GM12878 (cell line): ENCODE measurements around the gene KRT31. TPM values are rescaled to one million over a fixed set of nuclear protein-coding genes. Genes with fewer than 3 reads are reported as not detected.
A peak's percentile ranks its signal among the peaks of the same experiment; 100 is the strongest.

Experiments used
- ATAC-seq: fragments of 200-7000 bp; cut with Tn5 transposase; 3 replicates; pipeline ENCODE4 v1.9.1; 2020; ENCODE audit warnings: mild to moderate bottlenecking, moderate library complexity
- BruUV-seq: library from RNA; stranded (reverse); fragments of 400-500 nt; replicated peaks from 2 replicates; lab custom pipeline; 2021; lab: Mats Ljungman, UMichigan
- CTCF ChIA-PET: fragments of 300-600 bp; sonication (Branson Sonifier 250); formaldehyde crosslinking; extraction: SDS; loops from one replicate; lab custom pipeline; 2021; ENCODE audit warnings: inconsistent platforms; lab: Yijun Ruan, JAX
- POLR2A ChIA-PET: fragments of 350-600 bp; formaldehyde crosslinking; extraction: SDS; loops from one replicate; lab custom pipeline; 2021; ENCODE audit warnings: inconsistent platforms; lab: Charles Lee
- RAD21 ChIA-PET: fragments of 300-600 bp; sonication (Branson Sonifier 250); formaldehyde crosslinking; loops from one replicate; lab custom pipeline; 2023; ENCODE audit warnings: antibody characterized with exemption; ENCODE audit not compliant: unreplicated experiment; lab: Charles Lee
- SMC1A ChIA-PET: fragments of 300-600 bp; sonication (Branson Sonifier 250); formaldehyde crosslinking; loops from one replicate; lab custom pipeline; 2023; ENCODE audit not compliant: unreplicated experiment, uncharacterized antibody; lab: Charles Lee
- DNase-seq: peaks from one replicate; pipeline ENCODE4 v3.0.0-alpha.2; 2011; ENCODE audit warnings: low read depth, low spot score
- FAIRE-seq: peaks from 3 replicates; lab custom pipeline; 2011; peaks lifted over from hg19 to GRCh38; lab: Jason Lieb, UNC
- H2AFZ ChIP-seq: 2 replicates; pipeline ENCODE4 v1.6.0; 2011; ENCODE audit warnings: low read depth, low read length, control low read depth; ENCODE audit not compliant: control insufficient read depth
- H3K27ac ChIP-seq: 2 replicates; pipeline ENCODE4 v1.5.1; 2011; ENCODE audit warnings: control low read depth; ENCODE audit not compliant: control insufficient read depth, insufficient read depth
- H3K27me3 ChIP-seq, 2 experiments: replicated peaks in 1 of 2; 2 replicates each; pipeline versions ENCODE4 v1.6.0 to v1.6.1; 2011; ENCODE audit warnings: low read length in 1 of 2; ENCODE audit not compliant: control insufficient read depth in 2 of 2, insufficient read depth in 2 of 2
- H3K36me3 ChIP-seq, 2 experiments: 2 replicates each; pipeline ENCODE4 v1.5.1; 2011; ENCODE audit warnings: low read length in 1 of 2; ENCODE audit not compliant: control insufficient read depth in 2 of 2, insufficient read depth in 2 of 2
- H3K4me1 ChIP-seq: 2 replicates; pipeline ENCODE4 v1.6.1; 2011; ENCODE audit warnings: mild to moderate bottlenecking, low read length, moderate library complexity, mixed read lengths; ENCODE audit not compliant: control insufficient read depth, insufficient read depth
- H3K4me2 ChIP-seq: 2 replicates; pipeline ENCODE4 v1.6.0; 2011; ENCODE audit warnings: control low read depth; ENCODE audit not compliant: control insufficient read depth, insufficient read depth
- H3K4me3 ChIP-seq: fragments of 200-600 bp; sonication (generic); 2 replicates; pipeline ENCODE4 v1.5.1; 2016
- H3K79me2 ChIP-seq: 2 replicates; pipeline ENCODE4 v1.6.0; 2011; ENCODE audit warnings: low read length; ENCODE audit not compliant: control insufficient read depth, insufficient read depth
- H3K9ac ChIP-seq: 2 replicates; pipeline ENCODE4 v1.8.0; 2011; ENCODE audit warnings: low read length, control low read depth, mixed read lengths; ENCODE audit not compliant: control insufficient read depth, insufficient read depth
- H3K9me3 ChIP-seq: replicated peaks from 3 replicates; pipeline ENCODE4 v1.5.1; 2011; ENCODE audit warnings: mild to moderate bottlenecking, low read length; ENCODE audit not compliant: control insufficient read depth, insufficient read depth
- H4K20me1 ChIP-seq: 2 replicates; pipeline ENCODE4 v1.6.0; 2011; ENCODE audit not compliant: control insufficient read depth, insufficient read depth
- FOXM1 ChIP-seq: IDR thresholded peaks from 2 replicates; pipeline ENCODE4 v1.6.1; 2012; ENCODE audit warnings: low read depth, mild to moderate bottlenecking, inconsistent platforms, low read length, moderate library complexity
- HDGF ChIP-seq: fragments of 450-650 bp; IDR thresholded peaks from 2 replicates; pipeline ENCODE4 v1.6.1; 2016; ENCODE audit warnings: antibody characterized with exemption
- REST ChIP-seq: IDR thresholded peaks from 2 replicates; pipeline ENCODE4 v1.6.1; 2012; ENCODE audit warnings: mild to moderate bottlenecking, low read depth, low read length
- SPI1 ChIP-seq: IDR thresholded peaks from 2 replicates; pipeline ENCODE4 v1.6.1; 2011; ENCODE audit warnings: low read depth, mild to moderate bottlenecking, low read length, moderate library complexity, borderline replicate concordance; ENCODE audit not compliant: insufficient read depth
- WGBS: methylation state at CpG from one replicate; pipeline ENCODE4 v1.1.6; 2016; ENCODE audit warnings: low lambda C conversion rate; ENCODE audit not compliant: insufficient replicate concordance, insufficient coverage; ENCODE audit errors: missing lambda C conversion rate; 5-methylcytosine and 5-hydroxymethylcytosine counted together
- in situ Hi-C: fragments of 300-500 bp; cut with MboI; formaldehyde crosslinking; loops from 9 replicates; pipeline ENCODE4 v1.14.3; 2018; ENCODE audit warnings: mixed read lengths
- intact Hi-C: fragments of 100-400 bp; cut with micrococcal nuclease; formaldehyde crosslinking; loops from one replicate; pipeline ENCODE4 v1.14.2; 2022; ENCODE audit not compliant: unreplicated experiment
- polyA plus RNA-seq, 11 experiments: library from polyadenylated mRNA; depleted of rRNA in 4 of 11; unstranded in 6 of 11; stranded (reverse) in 5 of 11; fragments of >200 nt; fragmentation: Nextera tagmentation in 4 of 11; fragmentation: Illumina TruSeq in 1 of 11; extraction: Ambion mirVana in 4 of 11; extraction: Trizol in 1 of 11; gene quantifications; 1 replicate in 1 of 11; 2 replicates in 10 of 11; pipeline versions ENCODE4 v1.2.1 to v1.2.3, GENCODE V29; 2011 to 2016; ENCODE audit warnings: inconsistent platforms in 2 of 11, missing spikeins in 2 of 11, low read depth in 1 of 11
- total RNA-seq, 4 experiments: library from RNA; depleted of rRNA in 3 of 4; stranded (reverse); fragments of >200 nt in 3 of 4; fragmentation: Illumina TruSeq in 1 of 4; extraction: Trizol in 1 of 4; gene quantifications; 2 replicates each; pipeline versions ENCODE4 v1.2.1 to v1.2.3, GENCODE V29; 2013 to 2021

The KRT31 gene
- total and polyA plus RNA-seq, 10 of the 15 experiments (the other 5 are each of a cell fraction or from before 2014, with no cell fraction given) = not detected

- Histone ChIP-seq H4K20me1 (no peaks in the 10 kb centered on the region), H2AFZ (no peak overlapping the region), H3K9me3 (no peaks in the 10 kb centered on the region; the same call in 2 of the 3 replicates), H3K4me1 (no peaks in the 10 kb centered on the region), H3K79me2 (no peaks in the 10 kb centered on the region), H3K36me3 (no peaks in the 10 kb centered on the region), H3K27me3 (no peaks in the 10 kb centered on the region; a peak in 1 of 4 replicates), H3K4me2 (no peak overlapping the region), H3K4me3 (no peak overlapping the region), H3K27ac (no peak overlapping the region), H3K9ac (no peak overlapping the region)
- FAIRE-seq = no peak
- ChIA-PET SMC1A (interaction anchor here (0.7 kb wide), 1 partner anchor 66 kb away, joined by 4 read pairs; no protein-coding TSS in a partner anchor), CTCF (interaction anchor here (0.7 kb wide), 1 partner anchor 208 kb away, joined by 3 read pairs; no protein-coding TSS in a partner anchor), POLR2A (no interaction called here), RAD21 (interaction anchor here (1.3 kb wide), 1 partner anchor 16 kb away, joined by 3 read pairs; no protein-coding TSS in a partner anchor)
- TF ChIP-seq FOXM1 (no peak), SPI1 (peak; percentile 42; the same call in 1 of the 2 replicates)
- no peak for ATAC-seq
- in situ Hi-C loops (no loop called here), intact Hi-C loops (no loop called here)
- 75% methylated on average over 4 of the region's 4 CpGs for WGBS
- no peak for DNase-seq
- no TSS peak for BruUV-seq
These were observed 42.9 kb downstream of the KRT31 start for GRCh38 chr17:41354536-41354935.

DNA sequence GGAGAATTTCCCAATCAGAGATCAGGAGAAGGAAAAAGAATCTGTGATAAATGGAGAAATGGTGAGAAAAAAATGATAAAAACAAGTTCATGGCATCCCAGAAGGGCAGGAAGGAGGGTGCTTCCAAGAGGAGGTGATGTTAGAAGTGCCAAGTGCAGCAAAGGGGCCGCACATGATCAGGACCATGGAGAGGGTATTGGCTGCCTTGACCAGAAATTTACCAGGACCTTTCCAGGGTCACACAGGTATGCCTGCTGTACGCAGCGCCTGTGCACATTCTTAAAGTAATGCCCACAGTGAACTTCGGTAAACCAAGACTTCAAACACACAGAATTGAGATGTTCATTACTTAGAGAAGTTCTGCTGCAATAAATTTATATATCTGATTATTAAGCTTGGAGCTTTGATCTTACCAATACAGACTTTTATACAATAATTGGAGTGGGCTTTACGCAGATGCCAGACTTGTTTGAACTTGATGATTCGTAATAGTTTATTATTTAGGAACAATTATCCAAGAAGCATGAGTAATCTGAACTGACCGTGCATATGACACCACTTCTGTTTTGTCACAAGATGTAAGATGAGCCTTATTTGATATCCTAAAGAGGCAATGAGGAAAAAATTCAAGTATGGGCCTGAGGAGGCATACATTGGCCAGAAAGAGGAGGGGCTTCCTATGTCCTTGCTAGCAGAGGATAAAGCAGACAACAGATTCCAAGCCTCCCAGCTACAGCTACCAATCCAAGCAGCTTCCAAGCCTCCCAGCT is 44.6 kb downstream of the KRT31 start:
- ChIA-PET CTCF (no interaction called here), SMC1A (interaction anchor here (1.4 kb wide), 1 partner anchor 13 kb away, joined by 3 read pairs; no protein-coding TSS in a partner anchor)
- Histone ChIP-seq H3K79me2 (no peaks in the 10 kb centered on the region), H4K20me1 (no peaks in the 10 kb centered on the region)
- 21% methylated on average over 7 of the region's 7 CpGs for WGBS
- ATAC-seq = no peak
- BruUV-seq = no TSS peak
- TF ChIP-seq HDGF = no peak
- TF ChIP-seq REST = peak; percentile 81
- TF ChIP-seq, all 136 proteins: peak for 1
- H3K36me3 ChIP-seq = no peaks in the 10 kb centered on the region
- H3K4me1 ChIP-seq = no peaks in the 10 kb centered on the region
- H3K27ac ChIP-seq = no peak overlapping the region
- in situ Hi-C loops (no loop called here), intact Hi-C loops (no loop called here)
- no peak for DNase-seq
- no peaks in the 10 kb centered on the region; the same call in 2 of the 3 replicates for H3K9me3 ChIP-seq
- FAIRE-seq = no peak
- ChIA-PET RAD21 (no interaction called here), POLR2A (no interaction called here)
- no peak overlapping the region for H3K4me3 ChIP-seq
- no peaks in the 10 kb centered on the region; a peak in 1 of 4 replicates for H3K27me3 ChIP-seq
- H3K4me2 ChIP-seq = no peak overlapping the region
- no peak overlapping the region for H3K9ac ChIP-seq
- no peak overlapping the region for H2AFZ ChIP-seq
